ENCODE data around the gene C18orf63.

C18orf63 gene

GRCh38 chr18:74367905-74368304, 52.3 kb downstream of the C18orf63 start:
- FAIRE-seq (no peak), DNase-seq (ENCODE audit: insufficient read length) (no peak)
- no peak for TF ChIP-seq POLR2AphosphoS5 (IDR thresholded peaks at IDR 0.05; ENCODE audit: low read depth, low read length)
- TF ChIP-seq TAF1 (IDR thresholded peaks at IDR 0.05; ENCODE audit: borderline replicate concordance, low read depth, low read length), result no peak
- no peak for TF ChIP-seq POLR2A (IDR thresholded peaks at IDR 0.05; ENCODE audit: low read depth, low read length)

- FAIRE-seq (no peak), DNase-seq (ENCODE audit: insufficient read length) (no peak)
- TF ChIP-seq POLR2AphosphoS5 (IDR thresholded peaks at IDR 0.05; ENCODE audit: low read depth, low read length) (no peak), POLR2A (IDR thresholded peaks at IDR 0.05; ENCODE audit: low read depth, low read length) (no peak), TAF1 (IDR thresholded peaks at IDR 0.05; ENCODE audit: borderline replicate concordance, low read depth, low read length) (no peak)
These were observed 53.5 kb downstream of the C18orf63 start for GRCh38 chr18:74368901-74369705.

DNA sequence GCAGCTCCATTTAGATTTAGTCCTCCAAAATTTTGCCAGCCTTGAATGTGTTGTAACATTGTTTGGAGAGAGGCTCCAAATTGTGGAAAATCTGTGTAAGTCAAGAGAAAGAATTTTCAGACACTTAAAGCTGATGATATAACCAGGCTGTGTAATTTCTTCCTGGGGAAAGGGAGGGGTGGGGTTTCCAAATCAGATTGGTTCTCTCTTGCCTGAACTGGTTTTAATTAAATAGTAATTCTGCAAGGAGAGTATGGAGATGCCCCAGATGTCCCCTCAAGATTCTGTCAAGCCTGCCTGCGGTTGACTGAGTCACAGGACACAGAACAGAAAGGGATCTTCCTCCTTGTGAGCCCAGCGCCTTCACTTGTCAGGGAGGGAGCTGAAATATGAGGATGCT, 54.5 kb downstream of the C18orf63 start:
- DNase-seq (ENCODE audit: insufficient read length) (no peak), FAIRE-seq (no peak)
- TF ChIP-seq TAF1 (IDR thresholded peaks at IDR 0.05; ENCODE audit: borderline replicate concordance, low read depth, low read length) (no peak), POLR2A (IDR thresholded peaks at IDR 0.05; ENCODE audit: low read depth, low read length) (no peak), POLR2AphosphoS5 (IDR thresholded peaks at IDR 0.05; ENCODE audit: low read depth, low read length) (no peak)

DNA sequence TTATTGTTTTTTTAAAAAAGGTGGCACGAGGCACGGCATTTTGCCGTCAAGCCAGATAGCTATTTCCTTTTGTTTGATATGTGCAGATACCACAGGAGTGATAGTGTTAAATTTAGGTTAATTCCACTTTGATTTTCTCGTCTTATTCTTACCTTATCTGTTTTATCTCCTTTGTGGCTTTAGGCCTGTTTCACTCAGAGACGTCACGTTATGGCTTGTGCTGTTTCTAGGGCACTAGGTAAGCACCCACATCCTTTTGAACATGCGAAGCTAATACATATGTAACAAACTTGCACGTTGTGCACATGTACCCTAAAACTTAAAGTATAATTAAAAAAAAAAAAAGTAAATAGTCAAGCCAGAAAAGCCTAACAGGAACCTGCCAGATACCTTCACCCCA, 57.8 kb downstream of the C18orf63 start:
- TF ChIP-seq POLR2A (IDR thresholded peaks at IDR 0.05; ENCODE audit: low read depth, low read length), result no peak
- no peak for TF ChIP-seq POLR2AphosphoS5 (IDR thresholded peaks at IDR 0.05; ENCODE audit: low read depth, low read length)
- TF ChIP-seq TAF1 (IDR thresholded peaks at IDR 0.05; ENCODE audit: borderline replicate concordance, low read depth, low read length), result no peak
- no peak for DNase-seq (ENCODE audit: insufficient read length)
- FAIRE-seq, result no peak

GRCh38 chr18:74375999-74376398, 60.4 kb downstream of the C18orf63 start:
- DNase-seq (ENCODE audit: insufficient read length) (no peak), FAIRE-seq (no peak)

DNA sequence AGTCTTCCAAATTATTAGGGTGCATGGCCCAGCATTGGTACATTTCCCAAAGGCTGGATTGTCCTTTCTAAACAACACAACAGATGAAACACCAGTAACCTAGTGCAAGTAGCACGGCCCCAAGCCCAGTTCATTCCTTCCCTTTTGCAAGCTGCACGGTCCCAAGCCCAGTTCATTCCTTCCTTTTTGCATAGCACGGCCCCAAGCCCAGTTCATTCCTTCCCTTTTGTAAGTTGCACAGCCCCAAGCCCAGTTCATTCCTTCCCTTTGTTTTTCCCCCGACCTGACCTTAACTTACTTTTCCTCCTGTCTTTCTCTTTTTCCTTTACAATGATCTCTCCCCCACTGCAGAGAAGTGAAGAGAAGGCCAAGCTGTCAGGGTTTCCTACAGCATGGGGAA, 60.9 kb downstream of the C18orf63 start:
- no peak for DNase-seq (ENCODE audit: insufficient read length)
- FAIRE-seq, result no peak
- TF ChIP-seq TAF1 (IDR thresholded peaks at IDR 0.05; ENCODE audit: borderline replicate concordance, low read depth, low read length), result no peak
- no peak for TF ChIP-seq POLR2AphosphoS5 (IDR thresholded peaks at IDR 0.05; ENCODE audit: low read depth, low read length)
- no peak for TF ChIP-seq POLR2A (IDR thresholded peaks at IDR 0.05; ENCODE audit: low read depth, low read length)

More at GRCh38 chr18:74375999-74376398, 60.4 kb downstream of the C18orf63 start:
- TF ChIP-seq POLR2A (IDR thresholded peaks at IDR 0.05; ENCODE audit: low read depth, low read length), result no peak
- no peak for TF ChIP-seq POLR2AphosphoS5 (IDR thresholded peaks at IDR 0.05; ENCODE audit: low read depth, low read length)
- no peak for TF ChIP-seq TAF1 (IDR thresholded peaks at IDR 0.05; ENCODE audit: borderline replicate concordance, low read depth, low read length)

GRCh38 chr18:74377776-74378175, 62.1 kb downstream of the C18orf63 start:
- FAIRE-seq (no peak), DNase-seq (ENCODE audit: insufficient read length) (no peak)
- TF ChIP-seq POLR2AphosphoS5 (IDR thresholded peaks at IDR 0.05; ENCODE audit: low read depth, low read length), result no peak

GRCh38 chr18:74378179-74378682, 62.6 kb downstream of the C18orf63 start:
- FAIRE-seq, result peak; percentile 27
- no peak for DNase-seq (ENCODE audit: insufficient read length)
- TF ChIP-seq TAF1 (IDR thresholded peaks at IDR 0.05; ENCODE audit: borderline replicate concordance, low read depth, low read length), result no peak
- TF ChIP-seq POLR2AphosphoS5 (IDR thresholded peaks at IDR 0.05; ENCODE audit: low read depth, low read length), result no peak
- no peak for TF ChIP-seq POLR2A (IDR thresholded peaks at IDR 0.05; ENCODE audit: low read depth, low read length)

GRCh38 chr18:74380916-74381315, 65.3 kb downstream of the C18orf63 start:
- TF ChIP-seq POLR2AphosphoS5 (IDR thresholded peaks at IDR 0.05; ENCODE audit: low read depth, low read length) (no peak), POLR2A (IDR thresholded peaks at IDR 0.05; ENCODE audit: low read depth, low read length) (no peak), TAF1 (IDR thresholded peaks at IDR 0.05; ENCODE audit: borderline replicate concordance, low read depth, low read length) (no peak)
- DNase-seq (ENCODE audit: insufficient read length), result no peak
- no peak for FAIRE-seq

DNA sequence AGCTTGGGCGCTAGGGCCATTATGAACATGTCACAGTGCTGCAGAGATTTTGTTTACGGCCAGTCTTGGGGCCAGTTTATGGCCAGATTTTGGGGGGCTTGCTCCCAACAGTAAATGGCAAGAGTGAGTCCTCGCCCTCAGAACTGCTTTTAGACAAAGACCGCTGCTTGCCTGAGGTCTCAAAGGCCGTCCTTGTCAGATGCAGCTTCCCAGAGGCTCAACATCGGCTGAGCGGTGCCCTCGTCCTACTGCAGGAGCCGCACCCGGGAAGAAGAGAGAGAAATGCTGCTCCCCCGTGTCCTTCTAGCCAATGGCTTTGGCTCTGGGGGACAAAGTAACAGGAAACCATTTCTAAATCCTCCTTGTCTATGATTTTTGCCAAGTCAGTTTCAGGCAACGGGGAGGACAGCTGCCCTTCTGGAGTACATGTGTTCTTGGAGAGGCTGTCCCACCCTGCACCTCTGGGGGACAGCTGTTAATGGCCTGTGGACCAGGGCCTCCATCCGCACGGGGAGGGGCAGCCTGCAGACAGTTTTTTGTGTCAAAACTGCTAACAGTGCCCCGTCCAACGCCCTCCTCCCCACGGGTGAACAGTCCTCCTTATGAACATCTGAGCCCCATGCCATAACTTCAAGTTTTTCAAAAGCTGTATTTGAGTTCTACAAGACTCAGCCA, 66.1 kb downstream of the C18orf63 start:
- no peak for DNase-seq (ENCODE audit: insufficient read length)
- no peak for TF ChIP-seq POLR2AphosphoS5 (IDR thresholded peaks at IDR 0.05; ENCODE audit: low read depth, low read length)
- no peak for TF ChIP-seq POLR2A (IDR thresholded peaks at IDR 0.05; ENCODE audit: low read depth, low read length)
- TF ChIP-seq TAF1 (IDR thresholded peaks at IDR 0.05; ENCODE audit: borderline replicate concordance, low read depth, low read length), result no peak

DNA sequence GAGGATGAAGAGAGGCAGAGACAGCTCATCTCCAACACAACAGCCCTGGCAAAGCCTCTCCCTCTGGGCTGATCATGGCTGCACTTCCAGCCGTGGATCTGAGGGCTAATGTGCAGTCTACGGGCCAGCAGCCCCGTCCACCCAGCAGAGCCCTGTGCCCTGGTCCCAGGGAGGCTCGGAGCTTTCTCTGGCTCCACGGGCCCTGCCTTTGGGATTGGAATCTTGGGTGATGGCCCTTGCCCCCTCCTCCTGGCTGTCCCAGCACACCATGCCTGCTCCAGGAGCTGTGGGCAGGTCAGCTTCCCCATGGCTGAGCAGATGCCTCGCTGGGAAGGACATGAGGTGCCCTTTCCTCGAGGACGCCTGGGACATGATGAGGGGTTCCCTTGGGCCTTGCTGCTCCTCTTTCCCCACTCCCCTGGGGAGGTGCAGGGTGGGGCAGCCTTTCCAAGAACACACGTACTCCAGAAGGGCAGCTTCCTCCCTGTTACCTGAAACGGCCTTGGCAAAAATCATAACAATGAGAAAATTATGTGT, 66.9 kb downstream of the C18orf63 start:
- no peak for DNase-seq (ENCODE audit: insufficient read length)
- TF ChIP-seq TAF1 (IDR thresholded peaks at IDR 0.05; ENCODE audit: borderline replicate concordance, low read depth, low read length) (no peak), POLR2A (IDR thresholded peaks at IDR 0.05; ENCODE audit: low read depth, low read length) (no peak), POLR2AphosphoS5 (IDR thresholded peaks at IDR 0.05; ENCODE audit: low read depth, low read length) (no peak)
- FAIRE-seq, result no peak

More for the DNA sequence above, 66.1 kb downstream of the C18orf63 start:
- FAIRE-seq, result no peak
